ENCODE results near the gene AKNA.

Gene AKNA

GRCh38 chr9:114355821-114356220, 32.0 kb downstream of the AKNA start:
- peaks cover 92% of the 10 kb centered on the region for H3K36me3 Mint-ChIP-seq (ENCODE audit: low read depth)
- no peak overlapping the region for H3K4me3 Mint-ChIP-seq
- H3K27me3 Mint-ChIP-seq, result no peaks in the 10 kb centered on the region
- H3K4me1 Mint-ChIP-seq (ENCODE audit: low read depth), result peaks cover 51% of the 10 kb centered on the region
- DNase-seq, result no peak
- H3K27ac Mint-ChIP-seq, result peak overlapping the region; percentile 85
- H3K9me3 Mint-ChIP-seq, result no peaks in the 10 kb centered on the region

- peak overlapping the region; percentile 82 for H3K27ac Mint-ChIP-seq
- no peak for DNase-seq
- no peak overlapping the region for H3K4me3 Mint-ChIP-seq
- H3K36me3 Mint-ChIP-seq (ENCODE audit: low read depth), result peaks cover 90% of the 10 kb centered on the region
- peaks cover 65% of the 10 kb centered on the region for H3K4me1 Mint-ChIP-seq (ENCODE audit: low read depth)
- H3K9me3 Mint-ChIP-seq, result no peaks in the 10 kb centered on the region
- H3K27me3 Mint-ChIP-seq, result no peaks in the 10 kb centered on the region
Measured at GRCh38 chr9:114351932-114352331, 35.9 kb downstream of the AKNA start.

DNA sequence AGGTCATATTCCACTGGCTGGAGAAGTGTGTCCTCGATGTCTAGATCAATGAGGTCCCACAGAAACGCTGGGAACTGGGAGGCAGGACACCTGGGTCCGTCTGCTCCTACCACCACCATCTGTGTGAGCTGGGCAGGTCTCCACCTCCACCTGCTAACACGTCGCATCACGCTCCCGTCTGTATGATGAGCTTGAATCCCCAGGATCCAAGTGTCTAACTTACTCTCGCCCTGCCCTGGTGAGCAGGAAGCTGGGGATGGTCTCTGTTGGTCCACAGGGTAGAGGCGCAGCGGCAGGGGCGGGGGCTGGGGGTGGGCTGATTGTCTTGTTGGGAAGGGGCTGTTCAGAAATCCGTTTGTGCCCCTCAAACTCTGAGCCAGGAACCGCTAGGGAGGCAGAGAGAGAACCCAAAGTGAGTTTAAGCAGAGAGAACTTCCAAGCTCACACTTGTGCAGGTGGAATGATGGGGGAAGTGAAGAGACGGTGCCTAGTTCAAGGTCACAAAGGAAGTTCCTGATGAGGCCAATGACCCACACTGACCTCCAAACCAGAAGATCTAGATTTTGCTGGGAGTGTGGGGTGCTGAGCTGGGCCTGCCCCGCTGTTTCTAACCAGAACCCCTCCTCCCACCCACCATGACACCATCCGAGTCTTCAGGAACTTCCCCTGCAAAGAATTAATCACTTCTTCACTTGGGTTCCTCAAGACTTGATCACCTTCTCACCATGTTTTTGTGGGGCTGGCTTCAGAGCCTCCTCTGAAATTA, 37.0 kb downstream of the AKNA start:
- Mint-ChIP-seq H3K36me3 (ENCODE audit: low read depth) (peaks cover 90% of the 10 kb centered on the region), H3K9me3 (no peaks in the 10 kb centered on the region), H3K4me3 (no peak overlapping the region), H3K27me3 (no peaks in the 10 kb centered on the region), H3K4me1 (ENCODE audit: low read depth) (peaks cover 67% of the 10 kb centered on the region), H3K27ac (peak overlapping the region; percentile 96)
- DNase-seq, result no peak

GRCh38 chr9:114349713-114350480, 37.9 kb downstream of the AKNA start:
- no peak overlapping the region for H3K4me3 Mint-ChIP-seq
- peak overlapping the region; percentile 96 for H3K27ac Mint-ChIP-seq
- H3K4me1 Mint-ChIP-seq (ENCODE audit: low read depth), result peaks cover 64% of the 10 kb centered on the region
- H3K27me3 Mint-ChIP-seq, result no peaks in the 10 kb centered on the region
- H3K36me3 Mint-ChIP-seq (ENCODE audit: low read depth), result peaks cover 89% of the 10 kb centered on the region
- DNase-seq, result no peak
- no peaks in the 10 kb centered on the region for H3K9me3 Mint-ChIP-seq

- no peaks in the 10 kb centered on the region for H3K9me3 Mint-ChIP-seq
- H3K36me3 Mint-ChIP-seq (ENCODE audit: low read depth), result peaks cover 93% of the 10 kb centered on the region
- H3K4me1 Mint-ChIP-seq (ENCODE audit: low read depth), result peaks cover 61% of the 10 kb centered on the region
Measured at GRCh38 chr9:114348906-114349482, 38.8 kb downstream of the AKNA start.

GRCh38 chr9:114348261-114348905, 39.4 kb downstream of the AKNA start:
- peak overlapping the region; percentile 42 for H3K4me3 Mint-ChIP-seq
- peaks cover 57% of the 10 kb centered on the region for H3K4me1 Mint-ChIP-seq (ENCODE audit: low read depth)
- no peaks in the 10 kb centered on the region for H3K9me3 Mint-ChIP-seq
- H3K27me3 Mint-ChIP-seq, result no peaks in the 10 kb centered on the region
- peak overlapping the region; percentile 96 for H3K27ac Mint-ChIP-seq
- DNase-seq, result no peak
- H3K36me3 Mint-ChIP-seq (ENCODE audit: low read depth), result peaks cover 94% of the 10 kb centered on the region

More at GRCh38 chr9:114348906-114349482, 38.8 kb downstream of the AKNA start:
- Mint-ChIP-seq H3K27me3 (no peaks in the 10 kb centered on the region), H3K27ac (peak overlapping the region; percentile 96), H3K4me3 (peak overlapping the region; percentile 42)
- peak; percentile 88 for DNase-seq

GRCh38 chr9:114347675-114348074, 40.1 kb downstream of the AKNA start:
- DNase-seq, result no peak
- Mint-ChIP-seq H3K27me3 (no peaks in the 10 kb centered on the region), H3K4me1 (ENCODE audit: low read depth) (peaks cover 52% of the 10 kb centered on the region), H3K36me3 (ENCODE audit: low read depth) (peaks cover 94% of the 10 kb centered on the region), H3K4me3 (no peak overlapping the region), H3K9me3 (no peaks in the 10 kb centered on the region), H3K27ac (peak overlapping the region; percentile 96)

DNA sequence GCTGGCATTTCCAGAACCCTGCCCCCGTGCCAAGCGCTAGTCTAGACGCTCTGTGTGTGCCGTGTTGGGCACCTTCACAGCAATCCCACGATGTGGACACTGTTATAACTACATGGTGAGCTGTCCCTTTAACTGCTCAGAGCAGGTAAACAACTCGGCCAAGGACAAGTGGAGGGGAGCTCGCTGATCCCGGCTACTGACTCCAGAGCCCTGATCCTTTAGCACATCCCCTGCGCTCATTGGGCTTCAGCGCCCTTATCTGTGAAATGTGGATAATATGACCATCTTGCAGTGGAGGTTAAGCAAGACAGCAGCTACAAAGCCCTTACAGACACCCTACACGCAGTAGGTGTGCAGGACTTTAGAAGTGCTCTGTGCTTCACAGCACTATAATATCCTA, 41.6 kb downstream of the AKNA start:
- DNase-seq, result no peak
- Mint-ChIP-seq H3K27ac (peak overlapping the region; percentile 87), H3K4me3 (no peak overlapping the region), H3K36me3 (ENCODE audit: low read depth) (peaks cover 95% of the 10 kb centered on the region), H3K27me3 (no peaks in the 10 kb centered on the region), H3K4me1 (ENCODE audit: low read depth) (peaks cover 47% of the 10 kb centered on the region), H3K9me3 (no peaks in the 10 kb centered on the region)

GRCh38 chr9:114345493-114346065, 42.2 kb downstream of the AKNA start:
- no peaks in the 10 kb centered on the region for H3K27me3 Mint-ChIP-seq
- no peak for DNase-seq
- no peak overlapping the region for H3K4me3 Mint-ChIP-seq
- peaks cover 44% of the 10 kb centered on the region for H3K4me1 Mint-ChIP-seq (ENCODE audit: low read depth)
- no peaks in the 10 kb centered on the region for H3K9me3 Mint-ChIP-seq
- peak overlapping the region; percentile 87 for H3K27ac Mint-ChIP-seq
- H3K36me3 Mint-ChIP-seq (ENCODE audit: low read depth), result peaks cover 95% of the 10 kb centered on the region

DNA sequence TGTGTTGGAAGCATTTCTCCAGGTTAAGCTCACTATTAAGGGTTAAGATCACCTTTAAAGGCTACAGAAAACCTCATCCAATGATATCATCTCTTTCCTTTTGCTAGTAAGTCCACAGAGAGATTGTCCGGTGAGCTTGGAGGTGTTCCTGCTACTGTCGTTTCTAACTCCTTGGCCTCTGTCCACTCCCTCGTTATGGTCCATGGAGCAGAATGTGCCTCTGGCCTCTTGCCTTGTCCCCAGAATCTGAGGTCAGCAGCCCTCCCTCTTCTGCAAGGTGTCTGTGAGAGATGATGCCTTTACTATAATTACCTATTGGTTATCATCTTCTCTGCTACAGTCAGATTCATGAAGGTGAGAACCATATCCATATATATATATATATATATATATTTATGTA, 43.1 kb downstream of the AKNA start:
- Mint-ChIP-seq H3K27ac (peak overlapping the region; percentile 80), H3K27me3 (no peaks in the 10 kb centered on the region), H3K36me3 (ENCODE audit: low read depth) (peaks cover 95% of the 10 kb centered on the region), H3K9me3 (no peaks in the 10 kb centered on the region), H3K4me3 (no peak overlapping the region), H3K4me1 (ENCODE audit: low read depth) (peaks cover 39% of the 10 kb centered on the region)
- no peak for DNase-seq

DNA sequence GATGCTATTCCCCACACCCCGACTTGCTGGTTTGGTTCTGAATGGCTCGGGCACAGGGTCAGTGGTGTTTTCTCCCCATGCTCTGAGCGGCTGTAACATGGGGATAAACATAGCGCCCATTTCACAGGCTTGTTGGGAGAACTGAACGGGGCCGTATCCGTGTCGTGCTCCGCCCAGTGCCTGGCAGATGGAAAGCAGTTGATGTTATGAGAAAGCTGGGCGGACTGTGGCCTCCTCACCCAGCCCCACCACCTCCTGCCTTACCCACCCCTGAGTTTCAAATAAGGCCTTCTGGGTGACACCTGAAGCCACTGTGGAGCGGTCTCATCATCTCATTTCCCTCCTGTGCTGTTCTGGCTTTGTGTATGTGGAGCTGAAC, 43.6 kb downstream of the AKNA start:
- Mint-ChIP-seq H3K9me3 (no peaks in the 10 kb centered on the region), H3K27ac (peak overlapping the region; percentile 80), H3K4me1 (ENCODE audit: low read depth) (peaks cover 35% of the 10 kb centered on the region), H3K4me3 (no peak overlapping the region), H3K36me3 (ENCODE audit: low read depth) (peaks cover 95% of the 10 kb centered on the region), H3K27me3 (no peaks in the 10 kb centered on the region)
- no peak for DNase-seq

DNA sequence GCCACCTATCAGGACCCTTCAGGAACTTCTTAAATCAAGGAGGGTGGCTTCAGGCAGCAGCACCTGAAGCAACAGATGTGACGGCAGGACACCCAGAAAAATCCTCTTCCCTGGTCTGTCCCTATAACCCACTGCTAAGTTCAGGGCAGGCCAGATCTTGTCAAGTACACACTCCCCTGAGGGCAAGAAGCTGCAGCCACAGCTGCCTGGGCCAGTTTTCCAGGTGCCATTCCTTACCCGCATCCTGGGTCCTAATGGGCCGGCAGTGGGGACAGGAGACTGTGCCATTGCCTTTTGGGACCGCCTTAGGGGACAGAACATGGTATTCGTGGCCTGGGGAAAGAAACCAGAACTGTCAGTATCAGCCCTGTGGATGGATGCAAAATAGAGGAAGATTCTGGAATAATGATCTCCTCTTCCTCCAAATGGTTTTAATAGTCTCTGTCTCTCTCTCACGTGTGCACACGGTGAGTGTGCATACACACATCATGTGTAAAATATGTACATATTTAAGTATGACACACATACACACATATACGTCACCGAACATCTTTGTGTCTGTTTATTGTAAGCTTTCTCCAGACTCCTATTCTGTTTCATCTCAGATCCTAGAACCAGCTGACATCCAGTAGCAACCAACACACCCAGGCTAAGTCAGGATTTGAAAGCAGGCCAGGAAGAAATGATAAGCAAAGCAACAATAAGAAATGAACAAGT, 44.2 kb downstream of the AKNA start:
- no peaks in the 10 kb centered on the region for H3K9me3 Mint-ChIP-seq
- no peak for DNase-seq

GRCh38 chr9:114342755-114343440, 44.9 kb downstream of the AKNA start:
- H3K36me3 Mint-ChIP-seq (ENCODE audit: low read depth), result peaks cover 95% of the 10 kb centered on the region
- no peaks in the 10 kb centered on the region for H3K27me3 Mint-ChIP-seq
- H3K9me3 Mint-ChIP-seq, result no peaks in the 10 kb centered on the region
- H3K27ac Mint-ChIP-seq, result peak overlapping the region; percentile 74
- no peak overlapping the region for H3K4me3 Mint-ChIP-seq
- DNase-seq, result no peak
- peaks cover 28% of the 10 kb centered on the region for H3K4me1 Mint-ChIP-seq (ENCODE audit: low read depth)

More for the DNA sequence above, 44.2 kb downstream of the AKNA start:
- Mint-ChIP-seq H3K27ac (peak overlapping the region; percentile 74), H3K4me3 (no peak overlapping the region), H3K27me3 (no peaks in the 10 kb centered on the region), H3K36me3 (ENCODE audit: low read depth) (peaks cover 95% of the 10 kb centered on the region), H3K4me1 (ENCODE audit: low read depth) (peaks cover 34% of the 10 kb centered on the region)
